HG03095 (cell line): Measurements from ENCODE around the gene SERPINA9.

Source experiments
- ATAC-seq: cut with Tn5 transposase; IDR thresholded peaks from one replicate; pipeline ENCODE4 v1.9.1; 2021; ENCODE audit warnings: moderate library complexity; ENCODE audit not compliant: unreplicated experiment

Gene SERPINA9

GRCh38 chr14:94462763-94463572 is 13.0 kb downstream of the SERPINA9 start:
- no peak for ATAC-seq

- ATAC-seq = no peak
Observed at GRCh38 chr14:94462219-94462551, 13.8 kb downstream of the SERPINA9 start.

- ATAC-seq = no peak
Observed at GRCh38 chr14:94461526-94462218, 14.3 kb downstream of the SERPINA9 start.

- no peak for ATAC-seq
Observed at GRCh38 chr14:94460631-94461416, 15.2 kb downstream of the SERPINA9 start.

- ATAC-seq = no peak
Observed at GRCh38 chr14:94458558-94459205, 17.3 kb downstream of the SERPINA9 start.

GRCh38 chr14:94458096-94458495 is 17.9 kb downstream of the SERPINA9 start:
- ATAC-seq = no peak

GRCh38 chr14:94455928-94456327 is 20.1 kb downstream of the SERPINA9 start:
- no peak for ATAC-seq

- no peak for ATAC-seq
Observed at GRCh38 chr14:94451826-94452225, 24.2 kb downstream of the SERPINA9 start.

- ATAC-seq = no peak
Observed at GRCh38 chr14:94451091-94451771, 24.8 kb downstream of the SERPINA9 start.

- ATAC-seq = no peak
Observed at GRCh38 chr14:94450722-94451090, 25.3 kb downstream of the SERPINA9 start.

GRCh38 chr14:94449930-94450329 is 26.1 kb downstream of the SERPINA9 start:
- ATAC-seq = no peak

GRCh38 chr14:94448071-94448808 is 27.8 kb downstream of the SERPINA9 start:
- ATAC-seq = no peak

- ATAC-seq = no peak
Observed at GRCh38 chr14:94447206-94447605, 28.8 kb downstream of the SERPINA9 start.

- no peak for ATAC-seq
Observed at GRCh38 chr14:94446126-94446525, 29.9 kb downstream of the SERPINA9 start.

GRCh38 chr14:94445003-94445402 is 31.0 kb downstream of the SERPINA9 start:
- ATAC-seq = no peak

GRCh38 chr14:94441531-94442205 is 34.3 kb downstream of the SERPINA9 start:
- ATAC-seq = no peak

GRCh38 chr14:94441130-94441529 is 34.9 kb downstream of the SERPINA9 start:
- ATAC-seq = no peak

GRCh38 chr14:94439453-94440057 is 36.4 kb downstream of the SERPINA9 start:
- no peak for ATAC-seq

- ATAC-seq = no peak
Observed at GRCh38 chr14:94428610-94429009, 47.4 kb downstream of the SERPINA9 start.
